LNCaP clone FGC (cell line): ENCODE measurements around the gene TOR2A.
"Not testable (repeated sequence)": the region's sequence is repeated elsewhere in the genome, so short reads cannot be mapped to it uniquely, and the experiment has no call there.

Experiments used
- DNase-seq: peaks from one replicate; pipeline ENCODE4 v3.0.0-alpha.2; 2011; ENCODE audit warnings: low read depth
- H3K4me3 ChIP-seq: 2 replicates; pipeline ENCODE4 v1.5.1; 2011; ENCODE audit warnings: mild to moderate bottlenecking, low read depth, low read length, control low read depth
- CTCF ChIP-seq: IDR thresholded peaks from 2 replicates; pipeline ENCODE4 v1.5.1; 2012; ENCODE audit warnings: mild to moderate bottlenecking; ENCODE audit not compliant: control insufficient read depth, insufficient read depth; ENCODE audit errors: extremely low read depth

The TOR2A gene

GRCh38 chr9:127734747-127735529 is at the start of gene TOR2A:
Gene TOR2A (minus strand): TSS chr9:127735294. CDS start chr9:127735270, 24 bp downstream.
- peak within 1 kb of the TSS; percentile 58 for H3K4me3 ChIP-seq
- TF ChIP-seq CTCF = peak; percentile 99
- DNase-seq = peak; percentile 85

GRCh38 chr9:127783111-127784008 is 48.3 kb upstream of the TOR2A start:
- DNase-seq = no peak
- no peak for TF ChIP-seq CTCF
- no peak overlapping the region for H3K4me3 ChIP-seq

GRCh38 chr9:127781806-127782205 is 46.7 kb upstream of the TOR2A start:
- no peak for DNase-seq
- no peak for TF ChIP-seq CTCF
- no peak overlapping the region for H3K4me3 ChIP-seq

- DNase-seq, H3K4me3 ChIP-seq: not testable (repeated sequence)
Measured at GRCh38 chr9:127780909-127781308, 45.8 kb upstream of the TOR2A start.

GRCh38 chr9:127780126-127780885 is 45.2 kb upstream of the TOR2A start:
- TF ChIP-seq CTCF = no peak
- DNase-seq = no peak
- no peak overlapping the region for H3K4me3 ChIP-seq

- no peak overlapping the region for H3K4me3 ChIP-seq
- TF ChIP-seq CTCF = no peak
- no peak for DNase-seq
Measured at GRCh38 chr9:127779136-127779981, 44.3 kb upstream of the TOR2A start.
